HepG2 (cell line): ENCODE measurements around the gene COL9A3. TPM values are rescaled to one million over a fixed set of nuclear protein-coding genes. Genes with fewer than 3 reads are reported as not detected.

ENCODE experiments used
- AKAP8 ChIP-seq: sonication (generic); formaldehyde crosslinking; IDR thresholded peaks from 2 replicates; pipeline ENCODE4 v1.5.1; 2020; ENCODE audit warnings: mild to moderate bottlenecking, missing genetic modification reagents
- DRAP1 ChIP-seq: IDR thresholded peaks from 2 replicates; pipeline ENCODE4 v1.6.1; 2016; ENCODE audit warnings: missing genetic modification reagents, missing compliant biosample characterization
- ETS1 ChIP-seq: sonication (generic); formaldehyde crosslinking; IDR thresholded peaks from 2 replicates; pipeline ENCODE4 v1.4.0; 2020; ENCODE audit warnings: missing genetic modification reagents
- FOSL1 ChIP-seq: sonication (generic); formaldehyde crosslinking; IDR thresholded peaks from 2 replicates; pipeline ENCODE4 v1.9.0; 2021; ENCODE audit warnings: missing genetic modification reagents, borderline replicate concordance
- HNRNPLL ChIP-seq: fragments of 200-400 bp; formaldehyde crosslinking; IDR thresholded peaks from 2 replicates; pipeline ENCODE4 v1.6.1; 2017; ENCODE audit warnings: mild to moderate bottlenecking, low read depth, low read length; ENCODE audit not compliant: poor library complexity, severe bottlenecking
- MNT ChIP-seq: fragments of 450-650 bp; IDR thresholded peaks from 2 replicates; pipeline ENCODE4 v1.6.1; 2016
- NBN ChIP-seq: fragments of 450-650 bp; conservative IDR thresholded peaks from 2 replicates; pipeline ENCODE4 v1.6.1; 2017
- PTBP1 ChIP-seq: fragments of 200-400 bp; formaldehyde crosslinking; IDR thresholded peaks from 2 replicates; pipeline ENCODE4 v1.6.1; 2018; ENCODE audit warnings: low read length, low read depth; ENCODE audit not compliant: poor library complexity, severe bottlenecking
- SNAPC5 ChIP-seq: sonication (generic); formaldehyde crosslinking; IDR thresholded peaks from 2 replicates; pipeline ENCODE4 v1.8.1; 2023; ENCODE audit warnings: mild to moderate bottlenecking, missing genetic modification reagents, borderline replicate concordance
- TBL1XR1 ChIP-seq: fragments of 150-350 bp; IDR thresholded peaks from 2 replicates; pipeline ENCODE4 v1.6.1; 2014; ENCODE audit warnings: borderline replicate concordance, low read length; ENCODE audit not compliant: partially characterized antibody
- TSC22D2 ChIP-seq: sonication (generic); formaldehyde crosslinking; IDR thresholded peaks from 2 replicates; pipeline ENCODE4 v1.5.1; 2020; ENCODE audit warnings: missing genetic modification reagents, mild to moderate bottlenecking, borderline replicate concordance
- ZBTB10 ChIP-seq: sonication (generic); formaldehyde crosslinking; IDR thresholded peaks from 2 replicates; pipeline ENCODE4 v1.4.0; 2020; ENCODE audit warnings: missing genetic modification reagents, borderline replicate concordance
- ZBTB21 ChIP-seq: sonication (generic); formaldehyde crosslinking; IDR thresholded peaks from 2 replicates; pipeline ENCODE4 v1.4.0; 2020; ENCODE audit warnings: missing genetic modification reagents
- ZNF234 ChIP-seq: sonication (generic); formaldehyde crosslinking; conservative IDR thresholded peaks from 2 replicates; pipeline ENCODE4 v1.5.1; 2020; ENCODE audit warnings: mild to moderate bottlenecking, missing genetic modification reagents
- ZNF382 ChIP-seq: sonication (generic); formaldehyde crosslinking; IDR thresholded peaks from 2 replicates; pipeline ENCODE4 v1.5.0; 2020; ENCODE audit warnings: missing genetic modification reagents, mild to moderate bottlenecking, borderline replicate concordance
- ZNF569 ChIP-seq: sonication (generic); formaldehyde crosslinking; IDR thresholded peaks from 2 replicates; pipeline ENCODE4 v1.5.0; 2020; ENCODE audit warnings: mild to moderate bottlenecking, missing genetic modification reagents, moderate library complexity, borderline replicate concordance
- ZNF614 ChIP-seq: IDR thresholded peaks from 2 replicates; pipeline ENCODE4 v1.6.1; 2018; ENCODE audit warnings: missing biosample characterization, missing genetic modification reagents, inconsistent platforms, borderline replicate concordance
- ZNF672 ChIP-seq: sonication (generic); formaldehyde crosslinking; IDR thresholded peaks from 2 replicates; pipeline ENCODE4 v1.8.1; 2022; ENCODE audit warnings: missing genetic modification reagents
- ZNF691 ChIP-seq: sonication (generic); formaldehyde crosslinking; IDR thresholded peaks from 2 replicates; pipeline ENCODE4 v1.4.0; 2020; ENCODE audit warnings: missing genetic modification reagents, low read depth, mild to moderate bottlenecking, borderline replicate concordance
- ZNF790 ChIP-seq: sonication (generic); formaldehyde crosslinking; IDR thresholded peaks from 2 replicates; pipeline ENCODE4 v1.8.0; 2022; ENCODE audit warnings: missing genetic modification reagents, mild to moderate bottlenecking, borderline replicate concordance
- ZNF792 ChIP-seq: IDR thresholded peaks from 2 replicates; pipeline ENCODE4 v1.6.1; 2016
- ZNF816 ChIP-seq: sonication (generic); formaldehyde crosslinking; IDR thresholded peaks from 2 replicates; pipeline ENCODE4 v1.8.0; 2022; ENCODE audit warnings: missing genetic modification reagents, mild to moderate bottlenecking, borderline replicate concordance
- polyA plus RNA-seq, 8 experiments: library from polyadenylated mRNA; depleted of rRNA in 3 of 8; stranded (reverse) in 7 of 8; unstranded in 1 of 8; fragments of >200 nt; fragmentation: Illumina TruSeq in 4 of 8; extraction: Trizol in 4 of 8; gene quantifications; 2 replicates each; pipeline versions ENCODE4 v1.2.1 to v1.2.3, GENCODE V29; 2011 to 2016; ENCODE audit warnings: low read depth in 4 of 8, missing spikeins in 1 of 8, mixed read lengths in 1 of 8; ENCODE audit not compliant: insufficient read depth in 1 of 8
- total RNA-seq, 5 experiments: library from RNA; depleted of rRNA; stranded (reverse); fragments of >200 nt; fragmentation: Illumina TruSeq; extraction: Trizol; gene quantifications; 2 replicates each; pipeline ENCODE4 v1.2.3, GENCODE V29; 2016; ENCODE audit warnings: low read depth in 1 of 5

The COL9A3 gene
- total and polyA plus RNA-seq, 2 of the 13 experiments (the other 11 are each of a cell fraction or from before 2014, with no cell fraction given), result 155 to 204 TPM

- no peak for TF ChIP-seq ZNF816 (CRISPR knock-in tag)
- TF ChIP-seq TBL1XR1, result no peak
- no peak for TF ChIP-seq NBN
- TF ChIP-seq ZBTB10, result peak; percentile 44; the same call in 1 of the 2 replicates
- TF ChIP-seq ZBTB21 (CRISPR knock-in tag), result no peak
- no peak for TF ChIP-seq ZNF790
- TF ChIP-seq TSC22D2 (CRISPR knock-in tag), result peak; percentile 44; the same call in 1 of the 2 replicates
- TF ChIP-seq DRAP1 (CRISPR knock-in tag), result peak; percentile 66; the same call in 1 of the 2 replicates
- no peak for TF ChIP-seq ZNF382 (CRISPR knock-in tag)
- TF ChIP-seq PTBP1, result peak; percentile 20
- TF ChIP-seq ZNF569 (CRISPR knock-in tag), result no peak
- TF ChIP-seq AKAP8 (CRISPR knock-in tag), result no peak; the same call in none of the 2 replicates
- TF ChIP-seq HNRNPLL, result peak; percentile 10
- TF ChIP-seq ETS1, result 0 out of 2 replicates have a peak, but pooled peaks have one; percentile 26
- no peak for TF ChIP-seq SNAPC5 (CRISPR knock-in tag)
- no peak for TF ChIP-seq ZNF234 (CRISPR knock-in tag)
- no peak for TF ChIP-seq MNT
- 0 out of 2 replicates have a peak, but pooled peaks have one; percentile 77 for TF ChIP-seq ZNF691
- TF ChIP-seq FOSL1 (CRISPR knock-in tag), result no peak
- 0 out of 2 replicates have a peak, but pooled peaks have one; percentile 15 for TF ChIP-seq ZNF792 (CRISPR knock-in tag)
- no peak for TF ChIP-seq ZNF614
- TF ChIP-seq ZNF672 (CRISPR knock-in tag), result no peak
These were observed 1.5 kb upstream of the COL9A3 start (continued) for GRCh38 chr20:62815066-62815991.
